SK-N-SH (cell line): ENCODE results near the gene PHF12. TPM values are rescaled to one million over a fixed set of nuclear protein-coding genes. Genes with fewer than 3 reads are reported as not detected.

ENCODE experiments used
- CTCF ChIA-PET: fragments of 300-600, 350-600 bp; formaldehyde crosslinking; extraction: SDS; loops from one replicate; lab custom pipeline; 2021; lab: Yijun Ruan, JAX
- POLR2A ChIA-PET: fragments of 350-600 bp; sonication (Branson Sonifier 250); formaldehyde crosslinking; extraction: SDS; loops from one replicate; lab custom pipeline; 2020; ENCODE audit warnings: antibody characterized with exemption, inconsistent platforms; lab: Yijun Ruan, JAX
- DNase-seq: peaks from one replicate; pipeline ENCODE4 v3.0.0; 2012
- H2AFZ ChIP-seq: fragments of 200-600 bp; sonication (generic); 2 replicates; pipeline ENCODE4 v1.8.1; 2016; ENCODE audit warnings: antibody characterized with exemption, mild to moderate bottlenecking, low read depth
- H3F3A ChIP-seq: fragments of 200-600 bp; sonication (generic); replicated peaks from 2 replicates; pipeline ENCODE3; 2016; ENCODE audit warnings: antibody characterized with exemption, mild to moderate bottlenecking; ENCODE audit not compliant: insufficient read depth
- H3K27ac ChIP-seq, 2 experiments: fragments of 200-500 bp in 1 of 2; fragments of 200-600 bp in 1 of 2; sonication (Bioruptor generic) in 1 of 2; sonication (generic), shearing (Covaris generic) in 1 of 2; 2 replicates each; pipeline versions ENCODE4 v1.5.1 to v1.6.1; 2014 to 2016; ENCODE audit warnings: low read depth in 2 of 2, inconsistent platforms in 1 of 2, low read length in 1 of 2, mild to moderate bottlenecking in 1 of 2, mixed read lengths in 1 of 2
- H3K27me3 ChIP-seq: fragments of 200-600 bp; sonication (generic), shearing (Covaris generic); 2 replicates; pipeline ENCODE4 v1.6.1; 2016; ENCODE audit warnings: mixed run types; ENCODE audit not compliant: insufficient read depth
- H3K36me3 ChIP-seq, 2 experiments: fragments of 200-500 bp in 1 of 2; fragments of 200-600 bp in 1 of 2; sonication (Bioruptor generic) in 1 of 2; sonication (generic) in 1 of 2; replicated peaks in 1 of 2; 2 replicates each; pipeline versions ENCODE3 to v1.5.1; 2014 to 2016; ENCODE audit warnings: low read length in 1 of 2, mild to moderate bottlenecking in 1 of 2; ENCODE audit not compliant: insufficient read depth in 2 of 2, control insufficient read depth in 1 of 2
- H3K4me1 ChIP-seq, 2 experiments: fragments of 200-500 bp in 1 of 2; fragments of 200-600 bp in 1 of 2; sonication (Bioruptor generic) in 1 of 2; sonication (generic), shearing (Covaris generic) in 1 of 2; 2 replicates each; pipeline versions ENCODE4 v1.5.1 to v1.6.1; 2014 to 2016; ENCODE audit warnings: low read depth in 1 of 2, low read length in 1 of 2, mixed run types in 1 of 2; ENCODE audit not compliant: insufficient read depth in 2 of 2, control insufficient read depth in 1 of 2
- H3K4me2 ChIP-seq: fragments of 200-600 bp; sonication (generic), shearing (Covaris generic); 2 replicates; pipeline ENCODE4 v1.6.1; 2017; ENCODE audit warnings: mixed run types
- H3K4me3 ChIP-seq, 2 experiments: fragments of 200-500 bp in 1 of 2; fragments of 200-600 bp in 1 of 2; sonication (Bioruptor generic) in 1 of 2; sonication (generic), shearing (Covaris generic) in 1 of 2; 2 replicates each; pipeline versions ENCODE4 v1.5.1 to v1.8.1; 2014 to 2016; ENCODE audit warnings: low read depth in 2 of 2, inconsistent platforms in 1 of 2, low read length in 1 of 2, mild to moderate bottlenecking in 1 of 2, mixed read lengths in 1 of 2, moderate library complexity in 1 of 2
- H3K79me2 ChIP-seq: fragments of 200-600 bp; sonication (generic); 2 replicates; pipeline ENCODE4 v1.8.1; 2017; ENCODE audit warnings: mild to moderate bottlenecking; ENCODE audit not compliant: insufficient read depth
- H3K9ac ChIP-seq: fragments of 200-600 bp; sonication (generic); 2 replicates; pipeline ENCODE4 v1.6.1; 2017; ENCODE audit warnings: mixed run types
- H3K9me2 ChIP-seq: fragments of 200-600 bp; sonication (generic); 2 replicates; pipeline ENCODE4 v1.6.1; 2017; ENCODE audit warnings: mixed run types
- H3K9me3 ChIP-seq: fragments of 200-600 bp; sonication (generic); 2 replicates; pipeline ENCODE4 v1.6.1; 2017; ENCODE audit warnings: mixed run types, mild to moderate bottlenecking, moderate library complexity
- H4K20me1 ChIP-seq: fragments of 200-600 bp; sonication (generic); 2 replicates; pipeline ENCODE4 v1.6.1; 2017; ENCODE audit warnings: mild to moderate bottlenecking, mixed run types; ENCODE audit not compliant: insufficient read depth
- CHD2 ChIP-seq: fragments of 150-350 bp; IDR thresholded peaks from 2 replicates; pipeline ENCODE4 v1.6.1; 2018; ENCODE audit warnings: low read length; ENCODE audit not compliant: partially characterized antibody
- ELF1 ChIP-seq: IDR thresholded peaks from 2 replicates; pipeline ENCODE4 v1.4.0; 2012
- FOXJ3 ChIP-seq: sonication (generic); formaldehyde crosslinking; IDR thresholded peaks from 2 replicates; pipeline ENCODE4 v1.5.1; 2020; ENCODE audit warnings: mild to moderate bottlenecking, missing genetic modification reagents
- FOXM1 ChIP-seq: IDR thresholded peaks from 2 replicates; pipeline ENCODE4 v1.4.0; 2012; ENCODE audit warnings: low read depth, mild to moderate bottlenecking
- GATA2 ChIP-seq: sonication (generic); formaldehyde crosslinking; IDR thresholded peaks from 2 replicates; pipeline ENCODE4 v1.5.0; 2020; ENCODE audit warnings: mild to moderate bottlenecking, missing genetic modification reagents
- MAX ChIP-seq: IDR thresholded peaks from 2 replicates; pipeline ENCODE4 v1.4.0; 2012; ENCODE audit warnings: low read depth
- MEF2A ChIP-seq: IDR thresholded peaks from 2 replicates; pipeline ENCODE4 v1.4.0; 2012; ENCODE audit warnings: low read depth, borderline replicate concordance
- MXI1 ChIP-seq: IDR thresholded peaks from 2 replicates; pipeline ENCODE4 v1.6.1; 2012; ENCODE audit warnings: mild to moderate bottlenecking, low read depth, low read length, improper control_type of control experiment
- NRF1 ChIP-seq: IDR thresholded peaks from 2 replicates; pipeline ENCODE4 v1.6.1; 2012; ENCODE audit warnings: low read depth, mild to moderate bottlenecking, low read length
- RAD21 ChIP-seq: IDR thresholded peaks from 2 replicates; pipeline ENCODE4 v1.6.1; 2012; ENCODE audit warnings: mild to moderate bottlenecking, low read length
- RCOR1 ChIP-seq: fragments of 150-350 bp; IDR thresholded peaks from 2 replicates; pipeline ENCODE4 v1.6.1; 2017; ENCODE audit warnings: antibody characterized with exemption, low read length
- RFX5 ChIP-seq: IDR thresholded peaks from 2 replicates; pipeline ENCODE4 v1.6.1; 2012; ENCODE audit warnings: mild to moderate bottlenecking, improper control_type of control experiment, low read length
- RXRA ChIP-seq: IDR thresholded peaks from 2 replicates; pipeline ENCODE4 v1.4.0; 2012; ENCODE audit warnings: low read depth, mild to moderate bottlenecking, borderline replicate concordance
- TAF1 ChIP-seq: IDR thresholded peaks from 2 replicates; pipeline ENCODE4 v1.6.1; 2012; ENCODE audit warnings: low read depth, mild to moderate bottlenecking, low read length, moderate library complexity, borderline replicate concordance
- TCF12 ChIP-seq: IDR thresholded peaks from 2 replicates; pipeline ENCODE4 v1.4.0; 2012
- USF2 ChIP-seq: fragments of 150-350 bp; IDR thresholded peaks from 2 replicates; pipeline ENCODE4 v1.6.1; 2017; ENCODE audit warnings: antibody characterized with exemption, low read length, low read depth, borderline replicate concordance
- YY1 ChIP-seq: IDR thresholded peaks from 2 replicates; pipeline ENCODE4 v1.4.0; 2012; ENCODE audit warnings: low read depth, mild to moderate bottlenecking
- ZBTB33 ChIP-seq: IDR thresholded peaks from 2 replicates; pipeline ENCODE4 v1.4.0; 2012; ENCODE audit warnings: low read depth, borderline replicate concordance
- WGBS: methylation state at CpG from one replicate; pipeline ENCODE4 v1.1.6; 2017; ENCODE audit warnings: low lambda C conversion rate; 5-methylcytosine and 5-hydroxymethylcytosine counted together
- polyA plus RNA-seq, 3 experiments: library from polyadenylated mRNA; depleted of rRNA; stranded (reverse); fragments of >200 nt; gene quantifications; 2 replicates each; pipeline ENCODE4 v1.2.3, GENCODE V29; 2012
- TF ChIP-seq, protein P1 (sequence below): fragments of 200-600 bp; sonication (generic); IDR thresholded peaks from 2 replicates; pipeline ENCODE4 v1.6.1; 2017; ENCODE audit warnings: antibody characterized with exemption, mild to moderate bottlenecking, moderate library complexity
- TF ChIP-seq, protein P2 (sequence below): IDR thresholded peaks from 2 replicates; pipeline ENCODE4 v1.6.1; 2012; ENCODE audit warnings: mild to moderate bottlenecking, low read depth, low read length, moderate library complexity

PHF12 gene
- polyA plus RNA-seq, 1 of the 3 experiments (the other 2 are of a cell fraction): 24.0 TPM

DNA sequence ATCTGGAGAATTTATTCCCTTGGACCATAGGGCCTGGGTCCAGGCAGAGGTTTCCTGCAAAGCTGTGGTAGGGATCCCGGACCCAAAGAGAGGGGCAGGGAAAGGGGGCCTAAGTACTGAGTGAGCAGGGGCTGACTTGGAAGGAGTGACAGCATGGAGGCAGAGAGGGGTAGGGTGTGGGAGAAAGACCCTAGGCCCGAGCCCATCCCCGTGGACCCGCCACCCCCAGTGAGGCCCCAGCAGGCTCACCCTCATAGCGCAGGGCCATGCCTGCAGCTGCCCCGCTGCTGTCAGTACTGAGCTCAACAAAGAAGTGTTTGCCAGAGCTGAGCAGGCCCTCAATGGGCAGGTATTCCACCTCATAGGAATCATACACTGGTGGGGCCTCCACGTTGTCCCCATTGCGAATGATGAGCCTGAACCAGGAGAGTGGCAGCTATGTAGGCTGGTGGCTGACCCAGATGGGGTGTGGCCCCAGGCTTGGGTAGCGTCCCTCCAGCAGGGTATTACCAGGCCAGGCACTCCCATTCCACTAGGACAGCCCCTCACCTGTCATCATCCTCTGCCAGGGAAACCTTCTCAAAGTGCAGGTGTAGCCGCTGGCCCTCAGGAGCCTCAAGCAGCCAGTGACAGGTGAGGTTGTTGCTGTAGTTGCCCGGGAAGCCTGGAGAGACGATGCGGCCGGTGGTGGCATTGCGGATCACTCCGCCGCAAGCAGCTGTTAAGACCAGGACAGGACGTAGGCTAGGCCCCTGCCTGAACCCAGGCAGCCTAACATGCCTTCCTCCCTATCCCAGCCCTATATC lies 9.1 kb upstream of the PHF12 start:
- Histone ChIP-seq H3K4me1 (no peaks in the 10 kb centered on the region; a peak in 1 of 4 replicates), H3K27ac (no peak overlapping the region), H3K9me2 (no peaks in the 10 kb centered on the region), H3K27me3 (no peaks in the 10 kb centered on the region), H4K20me1 (no peaks in the 10 kb centered on the region), H3F3A (no peaks in the 10 kb centered on the region), H3K9me3 (no peaks in the 10 kb centered on the region), H3K4me2 (no peak overlapping the region), H2AFZ (no peak overlapping the region), H3K36me3 (no peaks in the 10 kb centered on the region), H3K4me3 (no peak overlapping the region)
- WGBS: 85% methylated on average over 8 of the region's 18 CpGs
- TF ChIP-seq TAF1 (no peak), TCF12 (no peak), NRF1 (no peak), MXI1 (no peak), ELF1 (no peak), USF2 (no peak), ZBTB33 (no peak), RXRA (no peak), RFX5 (no peak), YY1 (no peak), MEF2A (no peak), FOXJ3 (CRISPR knock-in tag) (no peak), CHD2 (no peak), FOXM1 (no peak), RCOR1 (no peak), RAD21 (no peak), MAX (no peak), GATA2 (CRISPR knock-in tag) (no peak)
- TF ChIP-seq, protein P1, sequence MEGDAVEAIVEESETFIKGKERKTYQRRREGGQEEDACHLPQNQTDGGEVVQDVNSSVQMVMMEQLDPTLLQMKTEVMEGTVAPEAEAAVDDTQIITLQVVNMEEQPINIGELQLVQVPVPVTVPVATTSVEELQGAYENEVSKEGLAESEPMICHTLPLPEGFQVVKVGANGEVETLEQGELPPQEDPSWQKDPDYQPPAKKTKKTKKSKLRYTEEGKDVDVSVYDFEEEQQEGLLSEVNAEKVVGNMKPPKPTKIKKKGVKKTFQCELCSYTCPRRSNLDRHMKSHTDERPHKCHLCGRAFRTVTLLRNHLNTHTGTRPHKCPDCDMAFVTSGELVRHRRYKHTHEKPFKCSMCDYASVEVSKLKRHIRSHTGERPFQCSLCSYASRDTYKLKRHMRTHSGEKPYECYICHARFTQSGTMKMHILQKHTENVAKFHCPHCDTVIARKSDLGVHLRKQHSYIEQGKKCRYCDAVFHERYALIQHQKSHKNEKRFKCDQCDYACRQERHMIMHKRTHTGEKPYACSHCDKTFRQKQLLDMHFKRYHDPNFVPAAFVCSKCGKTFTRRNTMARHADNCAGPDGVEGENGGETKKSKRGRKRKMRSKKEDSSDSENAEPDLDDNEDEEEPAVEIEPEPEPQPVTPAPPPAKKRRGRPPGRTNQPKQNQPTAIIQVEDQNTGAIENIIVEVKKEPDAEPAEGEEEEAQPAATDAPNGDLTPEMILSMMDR: no peak
- TF ChIP-seq, protein P2, sequence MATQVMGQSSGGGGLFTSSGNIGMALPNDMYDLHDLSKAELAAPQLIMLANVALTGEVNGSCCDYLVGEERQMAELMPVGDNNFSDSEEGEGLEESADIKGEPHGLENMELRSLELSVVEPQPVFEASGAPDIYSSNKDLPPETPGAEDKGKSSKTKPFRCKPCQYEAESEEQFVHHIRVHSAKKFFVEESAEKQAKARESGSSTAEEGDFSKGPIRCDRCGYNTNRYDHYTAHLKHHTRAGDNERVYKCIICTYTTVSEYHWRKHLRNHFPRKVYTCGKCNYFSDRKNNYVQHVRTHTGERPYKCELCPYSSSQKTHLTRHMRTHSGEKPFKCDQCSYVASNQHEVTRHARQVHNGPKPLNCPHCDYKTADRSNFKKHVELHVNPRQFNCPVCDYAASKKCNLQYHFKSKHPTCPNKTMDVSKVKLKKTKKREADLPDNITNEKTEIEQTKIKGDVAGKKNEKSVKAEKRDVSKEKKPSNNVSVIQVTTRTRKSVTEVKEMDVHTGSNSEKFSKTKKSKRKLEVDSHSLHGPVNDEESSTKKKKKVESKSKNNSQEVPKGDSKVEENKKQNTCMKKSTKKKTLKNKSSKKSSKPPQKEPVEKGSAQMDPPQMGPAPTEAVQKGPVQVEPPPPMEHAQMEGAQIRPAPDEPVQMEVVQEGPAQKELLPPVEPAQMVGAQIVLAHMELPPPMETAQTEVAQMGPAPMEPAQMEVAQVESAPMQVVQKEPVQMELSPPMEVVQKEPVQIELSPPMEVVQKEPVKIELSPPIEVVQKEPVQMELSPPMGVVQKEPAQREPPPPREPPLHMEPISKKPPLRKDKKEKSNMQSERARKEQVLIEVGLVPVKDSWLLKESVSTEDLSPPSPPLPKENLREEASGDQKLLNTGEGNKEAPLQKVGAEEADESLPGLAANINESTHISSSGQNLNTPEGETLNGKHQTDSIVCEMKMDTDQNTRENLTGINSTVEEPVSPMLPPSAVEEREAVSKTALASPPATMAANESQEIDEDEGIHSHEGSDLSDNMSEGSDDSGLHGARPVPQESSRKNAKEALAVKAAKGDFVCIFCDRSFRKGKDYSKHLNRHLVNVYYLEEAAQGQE: no peak
- TF ChIP-seq, all 33 proteins: peak for 0
- no peaks in the 10 kb centered on the region for H3K79me2 ChIP-seq
- no peak for DNase-seq
- H3K9ac ChIP-seq: no peak overlapping the region
- ChIA-PET POLR2A (no interaction called here), CTCF (interaction anchor here (0.7 to 15.3 kb wide), 4 partner anchors 12 to 259 kb away, joined by 3 to 947 read pairs (median 4); no protein-coding TSS in a partner anchor)
